ENCODE data around the gene NOX1.

NOX1 gene

GRCh38 chrX:100850317-100850716 lies 23.8 kb downstream of the NOX1 start:
- TF ChIP-seq CTCF (IDR thresholded peaks at IDR 0.05) = no peak

GRCh38 chrX:100831219-100831946 lies 42.8 kb downstream of the NOX1 start:
- no peak for TF ChIP-seq CTCF (IDR thresholded peaks at IDR 0.05)

GRCh38 chrX:100830547-100830946 lies 43.6 kb downstream of the NOX1 start:
- no peak for TF ChIP-seq CTCF (IDR thresholded peaks at IDR 0.05)

- no peak for TF ChIP-seq CTCF (IDR thresholded peaks at IDR 0.05)
These were observed 44.0 kb downstream of the NOX1 start for GRCh38 chrX:100830143-100830542.

- TF ChIP-seq CTCF (IDR thresholded peaks at IDR 0.05) = no peak
These were observed 44.4 kb downstream of the NOX1 start for GRCh38 chrX:100829730-100830129.

- no peak for TF ChIP-seq CTCF (IDR thresholded peaks at IDR 0.05)
These were observed 54.1 kb downstream of the NOX1 start, which contains the start of gene CSTF2 for GRCh38 chrX:100819837-100820666. Gene CSTF2 (plus strand): TSS chrX:100820391. CDS start chrX:100820417, 26 bp downstream.

GRCh38 chrX:100819534-100819836 lies 54.7 kb downstream of the NOX1 start:
- no peak for TF ChIP-seq CTCF (IDR thresholded peaks at IDR 0.05)

All from LNCAP (cell line).